ENCODE data around the gene PNKD. TPM values are rescaled to one million over a fixed set of nuclear protein-coding genes. Genes with fewer than 3 reads are reported as not detected.
A peak's percentile ranks its signal among the peaks of the same experiment; 100 is the strongest.

Gene PNKD, protein sequence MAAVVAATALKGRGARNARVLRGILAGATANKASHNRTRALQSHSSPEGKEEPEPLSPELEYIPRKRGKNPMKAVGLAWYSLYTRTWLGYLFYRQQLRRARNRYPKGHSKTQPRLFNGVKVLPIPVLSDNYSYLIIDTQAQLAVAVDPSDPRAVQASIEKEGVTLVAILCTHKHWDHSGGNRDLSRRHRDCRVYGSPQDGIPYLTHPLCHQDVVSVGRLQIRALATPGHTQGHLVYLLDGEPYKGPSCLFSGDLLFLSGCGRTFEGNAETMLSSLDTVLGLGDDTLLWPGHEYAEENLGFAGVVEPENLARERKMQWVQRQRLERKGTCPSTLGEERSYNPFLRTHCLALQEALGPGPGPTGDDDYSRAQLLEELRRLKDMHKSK
- 28.2 and 36.0 TPM in 2 replicates for total RNA-seq (2014; rRNA removed; shearing (Covaris generic))
- polyA plus RNA-seq (2016; fragmentation: Nextera tagmentation; extraction: Ambion mirVana), result 77.7 and 83.3 TPM in 2 replicates
- long read RNA-seq, transcript PNKD-201 (3 exons, 758 nt), result major isoform, 30 of 32 reads
- long read RNA-seq, partial matches to known transcripts, result 0 of 32 reads
- long read RNA-seq, other reads (novel, unspliced or antisense), result 2 of 32 reads

DNA sequence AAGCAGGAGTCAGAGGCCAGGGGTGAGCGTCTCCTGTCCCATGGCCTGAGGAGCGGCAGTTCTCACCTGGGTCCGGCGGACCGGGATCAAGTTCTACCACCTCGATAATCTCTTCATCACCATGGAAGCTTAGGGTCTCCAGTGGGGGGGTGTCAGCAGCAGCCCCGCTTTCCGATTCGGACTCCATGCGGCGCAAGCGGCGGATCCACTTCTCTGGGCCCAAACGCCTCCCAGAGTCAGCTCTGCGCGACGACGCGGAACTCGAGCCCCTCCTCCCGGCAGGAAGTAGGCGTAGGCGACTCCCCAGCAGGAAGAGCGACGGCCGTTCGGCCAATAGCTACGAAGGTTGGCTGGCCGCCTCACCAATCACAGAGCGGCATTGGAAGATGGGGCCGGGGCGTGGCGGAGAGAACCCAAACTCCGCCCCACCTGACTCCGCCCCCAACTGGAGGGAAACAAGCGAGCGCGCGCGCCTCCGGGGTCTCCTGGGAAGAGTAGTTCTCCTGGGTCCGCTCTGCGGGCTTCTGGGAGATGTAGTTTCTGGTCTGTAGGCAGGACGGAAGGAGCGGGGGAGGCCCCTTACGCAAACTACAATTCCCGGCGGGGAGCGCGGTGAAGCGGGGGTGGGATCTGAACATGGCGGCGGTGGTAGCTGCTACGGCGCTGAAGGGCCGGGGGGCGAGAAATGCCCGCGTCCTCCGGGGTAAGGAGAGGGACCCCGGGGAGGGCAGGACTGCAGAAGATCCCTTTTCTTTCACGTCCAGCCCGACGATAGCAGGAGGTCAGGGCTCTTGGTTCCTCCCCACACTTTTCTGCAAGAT lies at the start of gene PNKD, which contains the start of gene AAMP:
TSS of gene PNKD (plus strand) at position 620 of the 821 bp plus-strand sequence. CDS start at position 637, 17 bp downstream.
TSS of gene AAMP (minus strand) at position 238 of the 821 bp plus-strand sequence. CDS start at position 187, 51 bp downstream.
- ATAC-seq, result peak; percentile 88
- H3K27ac Mint-ChIP-seq, result peak within 1 kb of the TSS; percentile 89
- peaks cover 17% of the 10 kb centered on the region for H3K79me2 ChIP-seq (replicated peaks; ENCODE audit: insufficient read depth)
- H3K4me2 ChIP-seq, result peak within 1 kb of the TSS; percentile 98
- peaks cover 13% of the 10 kb centered on the region for H3K4me1 ChIP-seq (ENCODE audit: insufficient read depth)
- no peaks in the 10 kb centered on the region; the same call in 1 of the 2 replicates for H4K20me1 ChIP-seq (replicated peaks; ENCODE audit: insufficient read depth)
- H3K36me3 Mint-ChIP-seq (ENCODE audit: low read depth), result peaks cover 41% of the 10 kb centered on the region
- H3K9me2 ChIP-seq (ENCODE audit: insufficient read depth), result no peaks in the 10 kb centered on the region
- no peaks in the 10 kb centered on the region for H3K27me3 ChIP-seq (ENCODE audit: insufficient read depth)
- H3K9me3 Mint-ChIP-seq, result no peaks in the 10 kb centered on the region
- H3F3A ChIP-seq (replicated peaks; ENCODE audit: low read depth), result no peaks in the 10 kb centered on the region
- peaks cover 10% of the 10 kb centered on the region for H3K36me3 ChIP-seq (ENCODE audit: insufficient read depth)
- H3K27ac ChIP-seq (ENCODE audit: low read depth), result peak within 1 kb of the TSS; percentile 66
- peak within 1 kb of the TSS; percentile 98 for H3K4me3 ChIP-seq
- H3K4me3 Mint-ChIP-seq, result peak within 1 kb of the TSS; percentile 89
- H3K4me1 Mint-ChIP-seq, result peaks cover 23% of the 10 kb centered on the region
- peak; percentile 100 for DNase-seq (ENCODE audit: low spot score)
- H3K27me3 Mint-ChIP-seq (ENCODE audit: insufficient read depth, low read depth, poor library complexity), result peaks cover 14% of the 10 kb centered on the region
- peak within 1 kb of the TSS; percentile 91 for H2AFZ ChIP-seq
- peak; percentile 84 for TF ChIP-seq CREB1 (CRISPR knock-in tag; IDR thresholded peaks at IDR 0.05; ENCODE audit: low read depth)
- peak; percentile 75 for TF ChIP-seq POLR2AphosphoS5 (IDR thresholded peaks at IDR 0.05; ENCODE audit: low read depth)
- TF ChIP-seq, protein P1, sequence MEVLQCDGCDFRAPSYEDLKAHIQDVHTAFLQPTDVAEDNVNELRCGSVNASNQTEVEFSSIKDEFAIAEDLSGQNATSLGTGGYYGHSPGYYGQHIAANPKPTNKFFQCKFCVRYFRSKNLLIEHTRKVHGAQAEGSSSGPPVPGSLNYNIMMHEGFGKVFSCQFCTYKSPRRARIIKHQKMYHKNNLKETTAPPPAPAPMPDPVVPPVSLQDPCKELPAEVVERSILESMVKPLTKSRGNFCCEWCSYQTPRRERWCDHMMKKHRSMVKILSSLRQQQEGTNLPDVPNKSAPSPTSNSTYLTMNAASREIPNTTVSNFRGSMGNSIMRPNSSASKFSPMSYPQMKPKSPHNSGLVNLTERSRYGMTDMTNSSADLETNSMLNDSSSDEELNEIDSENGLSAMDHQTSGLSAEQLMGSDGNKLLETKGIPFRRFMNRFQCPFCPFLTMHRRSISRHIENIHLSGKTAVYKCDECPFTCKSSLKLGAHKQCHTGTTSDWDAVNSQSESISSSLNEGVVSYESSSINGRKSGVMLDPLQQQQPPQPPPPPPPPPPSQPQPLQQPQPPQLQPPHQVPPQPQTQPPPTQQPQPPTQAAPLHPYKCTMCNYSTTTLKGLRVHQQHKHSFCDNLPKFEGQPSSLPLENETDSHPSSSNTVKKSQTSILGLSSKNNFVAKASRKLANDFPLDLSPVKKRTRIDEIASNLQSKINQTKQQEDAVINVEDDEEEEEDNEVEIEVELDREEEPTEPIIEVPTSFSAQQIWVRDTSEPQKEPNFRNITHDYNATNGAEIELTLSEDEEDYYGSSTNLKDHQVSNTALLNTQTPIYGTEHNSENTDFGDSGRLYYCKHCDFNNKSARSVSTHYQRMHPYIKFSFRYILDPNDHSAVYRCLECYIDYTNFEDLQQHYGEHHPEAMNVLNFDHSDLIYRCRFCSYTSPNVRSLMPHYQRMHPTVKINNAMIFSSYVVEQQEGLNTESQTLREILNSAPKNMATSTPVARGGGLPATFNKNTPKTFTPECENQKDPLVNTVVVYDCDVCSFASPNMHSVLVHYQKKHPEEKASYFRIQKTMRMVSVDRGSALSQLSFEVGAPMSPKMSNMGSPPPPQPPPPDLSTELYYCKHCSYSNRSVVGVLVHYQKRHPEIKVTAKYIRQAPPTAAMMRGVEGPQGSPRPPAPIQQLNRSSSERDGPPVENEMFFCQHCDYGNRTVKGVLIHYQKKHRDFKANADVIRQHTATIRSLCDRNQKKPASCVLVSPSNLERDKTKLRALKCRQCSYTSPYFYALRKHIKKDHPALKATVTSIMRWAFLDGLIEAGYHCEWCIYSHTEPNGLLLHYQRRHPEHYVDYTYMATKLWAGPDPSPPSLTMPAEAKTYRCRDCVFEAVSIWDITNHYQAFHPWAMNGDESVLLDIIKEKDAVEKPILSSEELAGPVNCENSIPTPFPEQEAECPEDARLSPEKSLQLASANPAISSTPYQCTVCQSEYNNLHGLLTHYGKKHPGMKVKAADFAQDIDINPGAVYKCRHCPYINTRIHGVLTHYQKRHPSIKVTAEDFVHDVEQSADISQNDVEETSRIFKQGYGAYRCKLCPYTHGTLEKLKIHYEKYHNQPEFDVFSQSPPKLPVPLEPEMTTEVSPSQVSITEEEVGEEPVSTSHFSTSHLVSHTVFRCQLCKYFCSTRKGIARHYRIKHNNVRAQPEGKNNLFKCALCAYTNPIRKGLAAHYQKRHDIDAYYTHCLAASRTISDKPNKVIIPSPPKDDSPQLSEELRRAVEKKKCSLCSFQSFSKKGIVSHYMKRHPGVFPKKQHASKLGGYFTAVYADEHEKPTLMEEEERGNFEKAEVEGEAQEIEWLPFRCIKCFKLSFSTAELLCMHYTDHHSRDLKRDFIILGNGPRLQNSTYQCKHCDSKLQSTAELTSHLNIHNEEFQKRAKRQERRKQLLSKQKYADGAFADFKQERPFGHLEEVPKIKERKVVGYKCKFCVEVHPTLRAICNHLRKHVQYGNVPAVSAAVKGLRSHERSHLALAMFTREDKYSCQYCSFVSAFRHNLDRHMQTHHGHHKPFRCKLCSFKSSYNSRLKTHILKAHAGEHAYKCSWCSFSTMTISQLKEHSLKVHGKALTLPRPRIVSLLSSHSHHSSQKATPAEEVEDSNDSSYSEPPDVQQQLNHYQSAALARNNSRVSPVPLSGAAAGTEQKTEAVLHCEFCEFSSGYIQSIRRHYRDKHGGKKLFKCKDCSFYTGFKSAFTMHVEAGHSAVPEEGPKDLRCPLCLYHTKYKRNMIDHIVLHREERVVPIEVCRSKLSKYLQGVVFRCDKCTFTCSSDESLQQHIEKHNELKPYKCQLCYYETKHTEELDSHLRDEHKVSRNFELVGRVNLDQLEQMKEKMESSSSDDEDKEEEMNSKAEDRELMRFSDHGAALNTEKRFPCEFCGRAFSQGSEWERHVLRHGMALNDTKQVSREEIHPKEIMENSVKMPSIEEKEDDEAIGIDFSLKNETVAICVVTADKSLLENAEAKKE (CRISPR knock-in tag; IDR thresholded peaks at IDR 0.05), result no peak
- no peak for TF ChIP-seq NANOG (IDR thresholded peaks at IDR 0.05; ENCODE audit: borderline replicate concordance)
- TF ChIP-seq CTCF (conservative IDR thresholded peaks at IDR 0.05; ENCODE audit: low read depth in 2 of 2), result no peak
- no peak for TF ChIP-seq EZH2phosphoT487 (IDR thresholded peaks at IDR 0.05; ENCODE audit: unreplicated experiment)
- no peak for TF ChIP-seq EZH2 (IDR thresholded peaks at IDR 0.05; ENCODE audit: low read depth, unreplicated experiment)
- TF ChIP-seq, protein P2, sequence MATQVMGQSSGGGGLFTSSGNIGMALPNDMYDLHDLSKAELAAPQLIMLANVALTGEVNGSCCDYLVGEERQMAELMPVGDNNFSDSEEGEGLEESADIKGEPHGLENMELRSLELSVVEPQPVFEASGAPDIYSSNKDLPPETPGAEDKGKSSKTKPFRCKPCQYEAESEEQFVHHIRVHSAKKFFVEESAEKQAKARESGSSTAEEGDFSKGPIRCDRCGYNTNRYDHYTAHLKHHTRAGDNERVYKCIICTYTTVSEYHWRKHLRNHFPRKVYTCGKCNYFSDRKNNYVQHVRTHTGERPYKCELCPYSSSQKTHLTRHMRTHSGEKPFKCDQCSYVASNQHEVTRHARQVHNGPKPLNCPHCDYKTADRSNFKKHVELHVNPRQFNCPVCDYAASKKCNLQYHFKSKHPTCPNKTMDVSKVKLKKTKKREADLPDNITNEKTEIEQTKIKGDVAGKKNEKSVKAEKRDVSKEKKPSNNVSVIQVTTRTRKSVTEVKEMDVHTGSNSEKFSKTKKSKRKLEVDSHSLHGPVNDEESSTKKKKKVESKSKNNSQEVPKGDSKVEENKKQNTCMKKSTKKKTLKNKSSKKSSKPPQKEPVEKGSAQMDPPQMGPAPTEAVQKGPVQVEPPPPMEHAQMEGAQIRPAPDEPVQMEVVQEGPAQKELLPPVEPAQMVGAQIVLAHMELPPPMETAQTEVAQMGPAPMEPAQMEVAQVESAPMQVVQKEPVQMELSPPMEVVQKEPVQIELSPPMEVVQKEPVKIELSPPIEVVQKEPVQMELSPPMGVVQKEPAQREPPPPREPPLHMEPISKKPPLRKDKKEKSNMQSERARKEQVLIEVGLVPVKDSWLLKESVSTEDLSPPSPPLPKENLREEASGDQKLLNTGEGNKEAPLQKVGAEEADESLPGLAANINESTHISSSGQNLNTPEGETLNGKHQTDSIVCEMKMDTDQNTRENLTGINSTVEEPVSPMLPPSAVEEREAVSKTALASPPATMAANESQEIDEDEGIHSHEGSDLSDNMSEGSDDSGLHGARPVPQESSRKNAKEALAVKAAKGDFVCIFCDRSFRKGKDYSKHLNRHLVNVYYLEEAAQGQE (IDR thresholded peaks at IDR 0.05; ENCODE audit: unreplicated experiment), result no peak
- TF ChIP-seq ETS1 (IDR thresholded peaks at IDR 0.05), result peak; percentile 99
- no peak for TF ChIP-seq STAT1 (IDR thresholded peaks at IDR 0.05; ENCODE audit: unreplicated experiment)
- TF ChIP-seq ZNF331 (CRISPR knock-in tag; IDR thresholded peaks at IDR 0.05; ENCODE audit: low read depth), result no peak
